ENCODE measurements around the gene RFWD3. TPM values are rescaled to one million over a fixed set of nuclear protein-coding genes. Genes with fewer than 3 reads are reported as not detected.

The RFWD3 gene
- total RNA-seq, 1 experiment from 2014 or later = 17.4 TPM

- no peak for DNase-seq
- Histone ChIP-seq H3K36me3 (peaks cover 40% of the 10 kb centered on the region), H3K4me3 (no peak overlapping the region), H3K27me3 (no peaks in the 10 kb centered on the region), H3K9me3 (no peaks in the 10 kb centered on the region)
Measured at GRCh38 chr16:74641969-74642368, 24.7 kb downstream of the RFWD3 start.

GRCh38 chr16:74637742-74638453, 28.8 kb downstream of the RFWD3 start:
- Histone ChIP-seq H3K4me3 (no peak overlapping the region), H3K27me3 (no peaks in the 10 kb centered on the region), H3K9me3 (no peaks in the 10 kb centered on the region), H3K36me3 (peaks cover 35% of the 10 kb centered on the region)
- DNase-seq = no peak

- no peaks in the 10 kb centered on the region for H3K27me3 ChIP-seq
- DNase-seq = no peak
- H3K36me3 ChIP-seq = peaks cover 45% of the 10 kb centered on the region
- no peaks in the 10 kb centered on the region for H3K9me3 ChIP-seq
- no peak overlapping the region for H3K4me3 ChIP-seq
Measured at GRCh38 chr16:74635303-74635702, 31.4 kb downstream of the RFWD3 start.

GRCh38 chr16:74633686-74634085, 33.0 kb downstream of the RFWD3 start:
- no peaks in the 10 kb centered on the region for H3K9me3 ChIP-seq
- H3K36me3 ChIP-seq = peaks cover 41% of the 10 kb centered on the region
- no peak for DNase-seq
- no peaks in the 10 kb centered on the region for H3K27me3 ChIP-seq
- H3K4me3 ChIP-seq = no peak overlapping the region

- Histone ChIP-seq H3K27me3 (no peaks in the 10 kb centered on the region), H3K9me3 (no peaks in the 10 kb centered on the region), H3K36me3 (peaks cover 52% of the 10 kb centered on the region), H3K4me3 (no peak overlapping the region)
- DNase-seq = peak; percentile 10
Measured at GRCh38 chr16:74627506-74628220, 39.0 kb downstream of the RFWD3 start.

GRCh38 chr16:74626741-74627416, 39.8 kb downstream of the RFWD3 start:
- H3K4me3 ChIP-seq = no peak overlapping the region
- DNase-seq = no peak
- H3K36me3 ChIP-seq = peaks cover 54% of the 10 kb centered on the region
- H3K9me3 ChIP-seq = no peaks in the 10 kb centered on the region
- H3K27me3 ChIP-seq = no peaks in the 10 kb centered on the region

GRCh38 chr16:74625500-74626350, 41.0 kb downstream of the RFWD3 start:
- H3K27me3 ChIP-seq = no peaks in the 10 kb centered on the region
- no peak for DNase-seq
- H3K9me3 ChIP-seq = no peaks in the 10 kb centered on the region
- peaks cover 50% of the 10 kb centered on the region for H3K36me3 ChIP-seq
- H3K4me3 ChIP-seq = no peak overlapping the region

- Histone ChIP-seq H3K4me3 (no peak overlapping the region), H3K27me3 (no peaks in the 10 kb centered on the region), H3K9me3 (no peaks in the 10 kb centered on the region), H3K36me3 (peaks cover 46% of the 10 kb centered on the region)
- DNase-seq = no peak
Measured at GRCh38 chr16:74623839-74624235, 42.8 kb downstream of the RFWD3 start.

GRCh38 chr16:74623214-74623838, 43.4 kb downstream of the RFWD3 start:
- no peak overlapping the region for H3K4me3 ChIP-seq
- no peak for DNase-seq
- no peaks in the 10 kb centered on the region for H3K27me3 ChIP-seq
- H3K36me3 ChIP-seq = peaks cover 41% of the 10 kb centered on the region
- no peaks in the 10 kb centered on the region for H3K9me3 ChIP-seq

GRCh38 chr16:74622005-74622404, 44.7 kb downstream of the RFWD3 start:
- no peaks in the 10 kb centered on the region for H3K27me3 ChIP-seq
- H3K9me3 ChIP-seq = no peaks in the 10 kb centered on the region
- no peak for DNase-seq
- H3K4me3 ChIP-seq = no peak overlapping the region
- peaks cover 33% of the 10 kb centered on the region for H3K36me3 ChIP-seq

- DNase-seq = no peak
- H3K4me3 ChIP-seq = no peak overlapping the region
- no peaks in the 10 kb centered on the region for H3K27me3 ChIP-seq
- H3K36me3 ChIP-seq = peaks cover 9% of the 10 kb centered on the region
- H3K9me3 ChIP-seq = no peaks in the 10 kb centered on the region
Measured at GRCh38 chr16:74617206-74617788, 49.4 kb downstream of the RFWD3 start.

- Histone ChIP-seq H3K36me3 (no peaks in the 10 kb centered on the region), H3K27me3 (no peaks in the 10 kb centered on the region)
- DNase-seq = no peak
Measured at GRCh38 chr16:74611721-74612120, 55.0 kb downstream of the RFWD3 start.

GRCh38 chr16:74608944-74609343, 57.7 kb downstream of the RFWD3 start:
- Histone ChIP-seq H3K9me3 (no peaks in the 10 kb centered on the region), H3K27me3 (no peaks in the 10 kb centered on the region), H3K36me3 (no peaks in the 10 kb centered on the region), H3K4me3 (no peak overlapping the region)
- DNase-seq = no peak

More at GRCh38 chr16:74611721-74612120, 55.0 kb downstream of the RFWD3 start:
- H3K4me3 ChIP-seq = no peak overlapping the region
- no peaks in the 10 kb centered on the region for H3K9me3 ChIP-seq

GRCh38 chr16:74608381-74608780, 58.3 kb downstream of the RFWD3 start:
- no peaks in the 10 kb centered on the region for H3K9me3 ChIP-seq
- H3K4me3 ChIP-seq = no peak overlapping the region
- H3K36me3 ChIP-seq = no peaks in the 10 kb centered on the region
- H3K27me3 ChIP-seq = no peaks in the 10 kb centered on the region
- DNase-seq = no peak

- Histone ChIP-seq H3K27me3 (no peaks in the 10 kb centered on the region), H3K9me3 (no peaks in the 10 kb centered on the region), H3K4me3 (no peak overlapping the region), H3K36me3 (no peaks in the 10 kb centered on the region)
- DNase-seq = no peak
Measured at GRCh38 chr16:74607962-74608356, 58.7 kb downstream of the RFWD3 start.

Measured in MG63 (cell line).